Esophagus mucosa (tissue), 1 donor: ENCODE results near the gene HAGHL. TPM values are rescaled to one million over a fixed set of nuclear protein-coding genes. Genes with fewer than 3 reads are reported as not detected.

Source experiments
- ATAC-seq: fragments of 200-7000 bp; cut with Tn5 transposase; one replicate; pipeline ENCODE4 v1.9.1; 2020
- total RNA-seq: library from RNA; stranded (reverse); gene quantifications from one replicate; pipeline ENCODE4 v1.2.4, GENCODE V29; 2023
- donor health status: DM: yes; HTN: yes; CAD: no.

Gene HAGHL
- total RNA-seq, 1 donor from 2014 or later, result 2.7 TPM

DNA sequence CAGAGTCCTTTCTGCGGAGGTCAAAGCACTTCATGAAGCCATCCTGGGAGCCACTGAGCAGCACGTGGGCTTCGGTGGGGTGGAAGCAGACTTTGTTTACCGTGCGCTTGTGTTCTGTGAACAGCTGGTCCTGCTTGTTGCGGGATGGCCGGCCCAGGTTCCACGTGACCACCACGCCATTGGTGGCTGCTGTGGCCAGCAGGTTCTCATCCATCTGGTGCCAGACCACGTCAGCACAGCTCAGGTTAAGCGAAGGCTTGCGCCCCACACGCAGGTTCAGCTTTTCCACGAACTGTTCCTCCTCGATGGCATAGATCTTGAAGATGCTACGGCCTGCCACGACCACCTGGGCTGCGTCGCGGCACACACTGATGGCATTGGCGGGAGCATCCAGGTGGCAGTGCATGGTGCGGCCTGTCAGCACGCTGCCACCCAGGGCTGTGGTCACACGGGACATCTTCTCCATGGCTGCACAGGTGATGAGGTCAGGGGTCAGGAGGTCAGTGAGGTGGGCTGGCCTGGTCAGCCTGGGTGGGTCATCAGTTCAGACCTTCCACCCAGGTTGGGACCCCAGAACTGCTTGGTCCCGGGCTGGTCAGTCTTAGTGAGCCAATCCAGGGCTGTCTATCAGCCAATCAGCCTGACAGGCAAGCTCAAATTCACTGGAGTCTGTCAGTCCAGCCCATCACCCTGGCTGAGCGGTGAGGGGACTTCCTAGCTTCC is 37.6 kb upstream of the HAGHL start:
- ATAC-seq, result no peak

DNA sequence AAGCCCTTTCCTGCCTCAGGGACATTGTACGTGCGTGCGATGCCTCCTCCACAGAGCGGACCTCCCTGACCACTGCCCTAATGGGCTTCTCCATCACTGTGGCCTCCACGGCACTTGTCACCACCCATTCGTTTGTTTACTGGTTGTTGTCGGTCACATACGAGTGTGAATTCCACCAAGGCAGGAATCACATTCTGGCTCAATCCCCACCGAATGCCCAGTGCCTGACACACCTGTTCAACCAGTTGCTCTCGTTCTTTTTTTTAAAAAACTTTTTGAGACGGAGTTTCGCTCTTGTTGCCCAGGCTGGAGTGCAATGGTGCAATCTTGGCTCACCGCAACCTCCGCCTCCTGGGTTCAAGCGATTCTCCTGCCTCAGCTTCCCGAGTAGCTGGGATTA is 35.7 kb upstream of the HAGHL start:
- ATAC-seq, result peak; percentile 1

DNA sequence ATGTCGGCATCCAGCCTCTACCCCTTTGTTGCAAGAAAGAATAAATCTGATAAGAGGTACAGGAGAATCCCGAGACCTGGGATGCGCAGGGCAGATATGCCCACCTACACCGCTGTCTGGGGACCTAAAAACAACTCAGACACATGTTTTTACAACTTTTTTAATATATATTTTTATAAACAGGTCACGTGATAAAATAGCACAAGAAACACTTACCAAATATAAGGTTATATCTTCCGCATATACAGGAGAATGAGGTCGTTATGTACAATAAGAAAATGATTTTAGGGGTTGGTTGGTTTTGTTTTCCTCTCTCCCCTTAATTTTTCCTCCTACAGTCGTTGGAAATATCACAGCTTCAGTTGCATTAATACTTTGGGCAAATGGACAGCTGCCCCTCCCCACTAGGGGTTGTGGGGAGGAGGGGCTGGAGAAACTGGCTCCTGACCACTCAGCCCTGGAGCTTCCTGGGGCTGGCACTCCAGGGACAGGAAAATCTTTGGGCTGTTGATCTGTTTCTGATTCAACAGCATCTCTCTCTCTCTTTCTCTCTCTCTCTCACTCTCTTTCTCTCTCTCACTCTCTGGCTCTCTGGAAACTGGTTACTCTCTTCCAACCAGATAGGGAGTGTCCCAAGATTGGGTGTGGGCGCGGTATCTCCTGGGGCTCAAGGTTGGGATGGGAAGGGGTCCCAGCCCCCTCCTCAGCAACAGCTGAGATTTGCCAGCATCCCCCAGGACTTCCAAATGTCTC is 34.4 kb upstream of the HAGHL start:
- no peak for ATAC-seq

DNA sequence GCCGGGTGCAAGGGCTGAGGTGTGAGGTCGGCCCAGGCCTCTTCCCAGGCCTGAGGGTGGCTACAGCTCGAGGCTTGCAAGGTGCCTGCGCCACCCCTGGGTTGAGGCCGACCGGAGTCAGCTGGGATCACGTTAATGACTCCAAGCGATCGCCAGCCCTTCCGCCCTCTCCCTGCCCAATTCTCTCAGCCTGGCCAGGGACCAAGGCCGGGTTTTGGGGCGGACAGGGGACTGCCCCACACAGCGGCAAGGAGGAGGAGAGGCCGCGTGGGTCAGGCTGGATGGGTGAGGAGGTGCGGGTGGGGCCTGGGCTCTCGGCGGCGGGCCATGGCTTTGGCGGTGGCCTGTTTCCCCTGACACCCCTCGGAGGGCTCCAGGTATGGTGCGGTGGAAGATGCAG is 33.5 kb upstream of the HAGHL start:
- ATAC-seq, result peak; percentile 3

DNA sequence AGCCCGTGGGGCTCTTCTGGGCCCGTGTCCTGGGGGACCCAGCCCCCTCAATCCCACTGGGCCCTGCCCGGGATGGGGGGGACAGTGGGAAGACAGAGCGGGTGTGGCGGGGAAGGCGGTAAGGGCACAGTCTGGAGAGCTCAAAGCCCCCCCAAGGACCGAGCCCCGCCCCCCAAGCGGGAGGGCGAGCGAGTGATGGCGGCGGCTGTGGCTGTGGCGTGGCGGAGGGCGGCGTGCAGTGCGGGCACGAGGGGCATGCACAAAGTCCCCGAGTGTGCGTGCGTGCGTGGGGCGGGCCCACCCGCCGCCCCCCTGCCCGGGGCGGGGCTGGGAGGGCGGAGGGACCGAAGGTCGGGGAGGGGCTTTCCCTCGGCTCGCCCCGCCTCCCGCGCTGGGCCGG is 33.1 kb upstream of the HAGHL start:
- ATAC-seq, result no peak

DNA sequence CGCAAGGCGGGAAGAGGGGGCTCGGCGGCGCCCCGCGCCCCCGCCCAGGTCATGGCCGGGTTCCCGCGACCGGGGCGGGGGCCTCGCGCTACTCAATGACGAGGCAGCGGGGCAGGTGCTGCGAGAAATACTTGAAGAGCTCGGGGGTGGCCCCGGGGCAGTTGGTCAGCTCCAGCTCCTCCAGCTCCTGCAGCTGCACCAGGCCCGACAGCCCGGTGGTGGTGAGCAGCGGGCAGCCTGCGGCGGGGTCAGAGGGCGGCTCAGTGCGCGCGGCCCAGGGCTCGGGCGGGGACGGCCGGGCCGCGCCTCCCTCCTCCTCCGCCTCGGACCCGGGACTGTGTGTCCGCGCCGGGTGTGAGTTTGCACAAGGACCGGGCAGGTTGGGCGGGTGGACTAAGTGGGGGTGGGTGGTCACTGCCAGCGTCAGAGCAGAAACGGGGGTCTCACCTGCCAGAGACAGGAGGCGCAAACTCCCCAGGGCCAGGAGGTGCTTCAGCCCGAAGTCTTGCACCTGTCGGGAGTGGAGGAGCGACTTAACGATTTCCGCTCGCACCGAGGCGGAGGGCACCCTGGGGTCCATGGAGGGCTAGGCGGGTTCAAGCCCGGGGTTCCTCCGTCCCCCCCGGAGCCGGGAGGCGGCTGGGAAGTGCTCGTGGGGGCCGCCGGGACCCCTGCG is 32.6 kb upstream of the HAGHL start:
- peak; percentile 4 for ATAC-seq

DNA sequence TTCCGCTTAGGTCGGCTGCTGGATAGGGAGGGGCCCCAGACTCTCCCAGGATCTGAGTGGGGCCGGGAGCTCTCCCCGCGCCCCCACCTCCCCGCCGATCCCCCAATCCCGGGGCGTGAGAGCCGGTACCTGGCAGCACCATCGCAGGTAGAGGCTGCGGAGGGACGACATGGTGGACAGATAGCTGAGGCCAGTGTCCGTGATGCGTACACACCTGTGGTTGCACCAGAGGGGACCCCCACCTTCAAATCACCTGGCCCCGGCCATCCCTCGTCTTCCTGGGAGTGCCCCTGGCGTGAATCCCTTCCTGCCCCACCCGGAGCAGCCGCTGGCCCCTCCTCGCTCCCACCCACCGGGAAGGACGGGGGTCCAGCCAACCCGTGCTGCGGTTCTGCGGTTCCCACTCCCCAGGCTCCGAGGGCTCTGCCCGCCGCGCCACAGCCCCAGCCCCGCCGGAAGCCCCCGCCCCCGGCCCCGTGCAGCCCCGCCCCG is 32.0 kb upstream of the HAGHL start:
- ATAC-seq, result no peak

DNA sequence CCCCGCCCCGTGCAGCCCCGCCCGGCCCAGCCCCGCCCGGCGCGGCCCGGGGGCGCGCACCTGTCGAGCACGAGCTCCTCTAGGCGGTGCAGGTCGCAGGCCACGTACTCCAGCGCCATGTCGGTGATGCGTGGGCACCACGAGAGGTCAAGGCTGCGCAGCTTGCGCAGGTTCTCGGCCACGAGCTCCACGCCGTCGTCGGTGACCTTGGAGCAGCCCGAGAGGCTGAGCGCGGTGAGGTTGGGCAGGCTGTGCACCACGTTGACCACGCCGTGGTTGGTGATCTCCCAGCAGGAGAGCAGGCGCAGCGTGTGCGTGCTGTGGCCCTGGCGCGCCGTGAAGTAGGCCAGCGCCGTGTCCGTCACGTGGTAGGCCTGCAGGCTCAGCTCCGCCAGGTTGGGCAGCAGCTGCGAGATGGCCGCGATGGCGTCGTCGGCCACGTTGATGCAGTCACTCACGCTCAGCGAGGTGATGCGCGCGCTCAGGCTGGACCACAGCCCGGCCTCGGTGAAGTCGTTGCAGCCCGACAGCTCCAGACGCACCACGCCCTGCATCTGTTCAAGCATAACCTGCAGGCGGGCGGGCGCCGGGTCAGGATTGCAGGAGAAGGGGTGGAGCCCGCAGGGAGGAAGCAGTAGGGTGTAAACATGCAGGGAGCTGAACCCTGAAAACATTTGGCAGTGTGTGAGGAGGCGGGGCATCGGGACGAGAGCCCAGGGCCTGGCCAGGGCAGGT is 31.4 kb upstream of the HAGHL start:
- peak; percentile 84 for ATAC-seq

DNA sequence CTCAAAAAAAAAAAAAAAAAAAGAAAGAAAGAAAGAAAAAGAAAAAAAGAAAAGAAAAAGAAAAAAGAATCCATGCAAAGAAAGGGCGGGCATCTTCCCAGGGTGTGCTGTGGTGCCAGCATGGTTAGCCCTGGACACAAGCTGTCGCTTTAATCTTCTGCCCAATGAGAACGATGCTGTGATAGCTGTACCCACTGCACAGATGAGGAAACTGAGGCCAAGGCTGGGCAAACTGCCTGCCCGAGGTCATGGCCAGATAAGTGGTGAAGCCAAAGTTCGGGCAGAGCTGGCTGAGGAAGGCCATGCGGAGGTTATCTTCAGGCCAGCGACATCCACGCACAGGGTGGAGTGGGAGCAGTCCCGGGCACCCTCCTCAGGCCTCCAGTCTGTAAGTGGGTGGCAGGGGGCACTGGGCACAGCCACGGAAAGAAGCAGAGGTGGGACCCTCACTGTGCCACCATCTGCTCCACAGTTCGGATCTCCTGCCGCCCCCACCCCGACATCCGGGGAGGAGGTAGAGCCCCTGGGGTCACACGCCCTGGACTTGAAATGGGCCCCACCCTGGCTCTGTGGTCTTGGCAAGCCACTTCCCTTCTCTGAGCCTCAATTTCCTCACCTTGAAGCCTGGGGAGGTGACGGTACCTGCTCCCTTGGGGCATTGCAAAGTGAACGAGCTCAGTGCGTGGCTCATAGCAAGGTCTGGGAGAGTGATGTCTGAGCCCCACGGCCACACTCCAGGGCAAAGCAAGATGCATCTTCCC is 27.8 kb upstream of the HAGHL start:
- ATAC-seq, result no peak

DNA sequence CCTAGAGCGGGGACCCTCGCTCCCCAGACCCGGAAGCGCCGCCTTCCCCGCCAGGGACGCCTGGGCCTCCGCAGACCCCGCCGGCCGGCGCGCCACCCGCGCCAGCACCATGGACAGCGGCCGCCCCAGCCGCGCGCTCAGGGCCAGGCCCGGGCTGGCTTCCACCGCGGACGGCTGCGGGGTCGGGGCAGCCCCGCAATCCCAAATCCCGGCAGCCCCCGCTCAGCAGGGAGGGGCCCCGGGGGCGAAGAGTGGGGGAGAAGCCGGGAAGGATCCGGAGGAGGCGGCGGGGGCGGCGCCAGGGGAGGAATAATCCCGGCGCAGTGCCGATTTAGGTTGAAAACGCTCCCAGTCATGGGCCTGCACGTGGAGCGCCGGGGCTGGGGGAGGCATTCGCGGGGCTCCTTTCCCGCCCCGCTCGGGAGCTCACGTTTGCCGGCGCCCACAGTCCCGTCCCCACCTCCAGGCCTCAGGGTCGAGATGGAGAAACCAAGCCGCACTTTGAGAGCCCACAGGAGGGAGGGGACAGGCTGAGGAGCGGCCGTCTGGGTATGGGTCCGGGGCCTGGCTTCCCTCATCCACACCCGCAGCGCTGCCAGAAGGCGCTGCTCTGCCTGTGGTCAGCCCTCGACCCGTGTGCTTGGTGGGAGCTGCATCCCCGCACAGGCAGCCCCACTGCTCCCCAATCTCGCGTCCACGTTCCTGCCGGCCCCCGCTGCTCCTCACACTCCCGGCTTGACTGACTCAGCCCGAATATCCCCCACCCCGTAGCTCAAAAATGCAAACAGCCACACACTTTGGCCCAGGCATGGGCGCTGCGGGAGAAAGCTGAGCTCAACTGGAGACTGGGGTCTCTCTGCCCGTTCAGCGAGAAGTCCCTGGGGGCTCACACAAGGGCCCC is 26.0 kb upstream of the HAGHL start:
- ATAC-seq, result no peak

DNA sequence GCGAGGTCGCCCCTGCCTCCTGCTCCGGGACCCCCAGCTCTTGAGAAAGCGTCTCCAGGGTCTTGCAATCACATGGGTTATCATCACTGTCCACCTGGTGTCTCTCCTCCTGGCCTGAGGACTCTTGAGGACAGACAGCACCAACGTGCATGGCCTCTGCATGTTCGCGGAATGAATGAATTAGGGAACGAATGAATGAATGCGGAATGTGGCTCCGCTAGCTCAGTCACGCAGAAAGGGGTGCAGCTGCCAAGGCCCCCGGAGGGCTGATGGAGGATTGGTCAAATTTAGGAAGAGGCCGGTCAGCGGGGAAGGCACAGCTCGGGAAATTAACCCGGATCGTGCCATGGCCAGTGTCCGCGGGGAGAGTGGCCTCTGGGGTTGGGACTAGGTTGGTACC is 24.6 kb upstream of the HAGHL start:
- ATAC-seq, result no peak

DNA sequence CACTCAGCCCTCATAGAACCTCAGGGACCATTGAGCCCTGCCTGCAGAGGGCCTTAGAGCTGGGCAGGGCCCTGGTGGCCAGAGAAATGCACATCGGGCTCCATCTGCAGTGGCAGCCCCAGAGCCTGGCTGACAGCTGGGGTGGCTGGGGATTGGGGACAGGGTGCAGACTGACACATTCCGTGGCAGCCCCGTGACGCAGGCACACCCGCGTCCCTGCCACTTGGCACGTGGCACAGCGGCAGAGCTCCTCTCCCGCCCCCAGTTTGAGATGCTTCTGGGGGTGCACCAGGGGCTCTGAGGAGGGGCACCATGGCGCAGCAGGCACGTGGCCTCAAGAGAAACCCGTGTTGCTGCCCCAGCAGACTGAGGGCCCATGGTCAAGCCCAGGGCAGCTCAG is 23.5 kb upstream of the HAGHL start:
- no peak for ATAC-seq

DNA sequence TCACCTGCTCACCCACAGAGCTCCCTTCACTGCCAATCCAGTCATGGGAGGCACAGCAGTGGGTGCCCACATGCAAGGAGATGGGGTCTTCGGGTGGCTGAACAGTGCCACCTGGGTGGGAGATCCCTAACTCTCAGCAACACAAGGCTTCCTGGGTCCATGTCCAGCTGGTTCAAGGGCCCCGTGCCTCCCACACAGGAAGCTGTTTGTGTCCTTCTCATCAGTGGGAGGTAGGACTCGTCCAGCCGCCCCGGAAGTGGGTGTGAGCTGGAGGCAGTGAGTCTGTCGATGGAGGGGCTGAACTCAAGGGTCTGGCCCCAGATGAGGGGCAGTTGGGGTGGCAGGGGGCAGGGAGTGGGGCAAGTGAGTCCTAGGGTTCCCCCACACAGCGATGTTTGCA is 22.9 kb upstream of the HAGHL start:
- no peak for ATAC-seq

DNA sequence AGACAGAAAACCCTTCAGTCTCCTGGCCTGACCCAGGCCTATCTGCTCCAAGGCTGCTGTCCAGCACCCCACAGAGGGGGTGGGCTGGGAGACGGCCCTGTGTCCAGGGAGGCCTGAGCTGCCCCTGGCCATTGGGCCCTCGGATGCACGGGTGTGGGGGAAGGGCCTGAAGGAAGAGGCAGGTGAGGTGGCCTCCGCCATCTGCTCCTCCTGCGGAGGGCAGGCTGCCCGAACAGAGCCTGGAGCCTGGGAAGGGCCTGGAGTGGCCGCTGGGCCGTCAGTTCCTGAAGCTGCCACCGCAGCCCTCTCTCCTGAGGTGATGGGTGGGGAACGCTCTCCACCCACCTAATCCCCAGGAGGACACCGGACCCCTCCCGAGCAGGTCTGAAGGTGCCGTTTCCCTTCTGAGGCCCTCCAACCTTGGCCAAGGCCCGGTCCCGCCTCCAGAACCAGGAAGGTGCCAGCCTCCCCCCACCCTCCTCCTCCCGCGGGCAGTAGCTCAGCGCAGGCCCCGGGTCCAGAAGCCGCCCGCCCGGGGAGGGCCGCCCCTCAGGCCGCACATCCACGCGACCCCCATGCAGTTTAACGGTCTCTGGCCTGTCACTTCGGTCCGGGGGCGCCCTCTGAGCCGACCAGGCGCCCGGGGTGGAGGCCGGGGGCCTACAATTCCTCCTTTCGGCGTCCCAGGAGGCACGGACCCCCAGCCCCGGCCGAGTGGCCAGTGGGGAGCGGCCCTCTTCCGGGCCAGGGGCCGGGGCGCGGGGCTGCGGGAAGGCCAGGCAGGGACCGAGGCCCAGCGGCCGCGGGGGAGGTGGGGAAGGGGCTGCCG is 22.1 kb upstream of the HAGHL start:
- ATAC-seq, result no peak

DNA sequence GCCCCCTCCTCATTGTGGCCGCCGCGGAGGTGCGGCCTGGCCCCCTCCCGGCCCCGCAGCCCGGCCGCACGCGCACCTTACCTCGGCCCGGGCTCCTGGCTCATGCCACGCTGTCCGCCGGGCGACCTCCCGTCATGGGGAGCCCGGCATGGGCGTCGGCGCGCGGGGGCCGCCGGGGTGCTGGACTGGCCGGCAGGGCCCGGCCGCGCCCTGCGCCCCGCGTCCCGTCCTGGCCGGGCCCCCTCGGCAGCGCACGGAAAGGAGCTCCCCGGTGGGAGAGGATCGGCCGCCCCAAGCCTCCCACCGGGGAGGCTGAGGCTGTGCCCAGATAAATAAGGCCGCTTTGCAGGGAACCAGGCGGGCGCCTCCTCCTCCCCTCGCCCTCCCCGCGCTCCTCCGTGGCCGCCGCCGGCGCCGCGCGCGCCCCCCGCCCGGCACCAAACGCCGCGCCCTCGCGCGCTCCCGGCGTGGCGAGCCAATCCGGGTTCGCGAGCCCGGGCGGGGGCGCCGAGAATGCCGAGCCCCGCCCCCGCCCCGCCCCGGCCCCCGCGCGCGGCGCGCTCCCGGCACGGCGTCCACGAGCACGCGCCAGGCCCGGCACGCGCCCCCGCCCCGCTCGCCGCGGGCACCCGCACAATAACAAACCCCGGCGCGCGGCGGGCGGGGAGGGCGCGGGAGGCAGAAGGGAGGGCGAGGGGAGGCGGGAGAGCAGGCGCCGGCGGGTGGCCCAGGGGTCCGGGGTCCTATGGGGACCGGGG is 21.3 kb upstream of the HAGHL start, which contains the start of gene FBXL16:
FBXL16 (minus strand) TSS at position 371 of the 758 bp plus-strand sequence. CDS start 8,396 bp downstream, outside the sequence.
- ATAC-seq, result no peak

DNA sequence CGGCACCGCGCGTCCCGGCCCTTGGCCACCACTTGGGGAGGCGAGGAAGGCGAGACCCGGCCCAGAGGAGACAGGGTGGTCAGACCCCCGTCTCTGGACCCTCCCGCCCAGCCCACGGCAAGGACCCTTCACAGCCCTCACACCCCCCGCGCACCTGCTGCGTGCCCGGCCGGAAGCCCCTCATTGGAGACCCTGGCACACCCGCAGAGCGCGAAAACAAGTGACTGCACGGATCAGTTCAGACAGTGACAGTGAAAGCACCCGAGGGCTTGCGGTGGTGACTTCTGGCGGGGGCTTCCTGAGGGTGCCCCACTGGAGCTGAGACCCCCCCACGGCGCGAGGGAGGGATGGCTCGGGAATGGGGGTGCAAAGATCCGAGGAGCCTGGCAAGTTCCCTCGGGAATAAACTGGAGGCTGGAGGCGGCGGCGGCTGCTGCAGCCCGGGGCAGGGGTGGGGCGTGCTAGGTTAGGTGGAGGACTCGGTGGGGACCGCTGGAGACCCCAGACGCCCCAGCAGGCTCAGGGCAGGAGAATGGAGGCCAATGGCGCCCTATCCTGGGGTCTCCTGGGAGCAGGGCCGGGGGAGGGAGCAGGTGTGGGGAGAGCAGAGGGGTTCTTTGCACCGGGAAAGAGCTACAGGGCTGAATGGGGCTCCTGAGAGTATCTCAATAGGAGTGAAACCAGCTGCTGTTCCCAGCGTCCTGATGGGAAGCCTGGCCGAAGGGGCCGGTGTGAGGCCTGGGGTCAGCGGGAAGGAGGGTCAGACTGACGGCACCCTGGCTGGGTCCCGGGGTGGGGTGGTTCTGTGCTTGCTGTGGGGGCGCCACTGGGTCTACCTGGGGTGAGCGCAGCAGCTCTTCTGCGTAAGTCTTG is 20.5 kb upstream of the HAGHL start:
- no peak for ATAC-seq

DNA sequence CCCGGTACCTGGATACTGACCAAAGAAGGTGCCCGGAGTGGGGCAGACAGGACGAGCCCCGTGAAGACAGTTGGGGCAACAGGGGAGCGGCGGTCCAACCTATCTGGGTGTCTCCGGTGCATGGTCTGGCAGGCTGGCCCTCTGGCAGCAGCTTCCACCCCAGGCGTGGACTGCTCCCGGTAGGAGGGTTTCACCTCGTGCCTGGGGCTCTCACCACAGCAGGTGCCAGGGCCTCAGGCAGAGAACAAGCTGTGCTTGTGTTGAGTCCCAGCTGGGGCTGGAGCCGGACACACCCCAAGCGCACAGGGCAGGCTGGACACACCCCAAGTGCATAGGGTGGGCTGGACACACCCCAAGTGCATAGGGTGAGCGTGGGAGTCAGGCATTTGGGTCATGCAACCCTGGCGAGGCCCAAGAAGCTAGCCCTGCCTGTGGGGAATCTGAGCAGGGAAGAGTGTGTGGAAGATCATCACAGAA is 19.8 kb upstream of the HAGHL start:
- peak; percentile 7 for ATAC-seq

DNA sequence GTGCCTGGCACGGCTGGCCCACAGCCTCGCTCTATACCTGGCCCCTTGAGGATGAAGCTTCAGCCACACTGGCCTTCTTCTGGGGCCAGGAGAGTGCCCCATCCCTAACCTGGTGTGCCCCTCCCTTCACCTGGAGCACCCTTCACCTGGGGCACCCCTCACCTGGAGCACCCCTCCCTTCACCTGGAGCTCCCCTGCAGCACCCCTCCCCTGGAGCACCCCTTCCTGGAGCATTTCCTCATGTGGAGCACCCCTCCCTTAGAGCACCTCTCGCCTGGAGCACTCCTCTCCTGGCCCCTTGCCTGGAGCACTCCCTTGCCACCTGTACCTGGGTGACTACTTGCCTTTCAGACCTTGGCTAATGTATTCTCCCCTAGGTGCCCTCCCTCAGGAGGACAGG is 18.9 kb upstream of the HAGHL start:
- no peak for ATAC-seq
